ENCODE results near the gene PDZRN3. TPM values are rescaled to one million over a fixed set of nuclear protein-coding genes. Genes with fewer than 3 reads are reported as not detected.

The PDZRN3 gene
- total and polyA plus RNA-seq, 2 of the 13 experiments (the other 11 are each of a cell fraction or from before 2014, with no cell fraction given): not detected

DNA sequence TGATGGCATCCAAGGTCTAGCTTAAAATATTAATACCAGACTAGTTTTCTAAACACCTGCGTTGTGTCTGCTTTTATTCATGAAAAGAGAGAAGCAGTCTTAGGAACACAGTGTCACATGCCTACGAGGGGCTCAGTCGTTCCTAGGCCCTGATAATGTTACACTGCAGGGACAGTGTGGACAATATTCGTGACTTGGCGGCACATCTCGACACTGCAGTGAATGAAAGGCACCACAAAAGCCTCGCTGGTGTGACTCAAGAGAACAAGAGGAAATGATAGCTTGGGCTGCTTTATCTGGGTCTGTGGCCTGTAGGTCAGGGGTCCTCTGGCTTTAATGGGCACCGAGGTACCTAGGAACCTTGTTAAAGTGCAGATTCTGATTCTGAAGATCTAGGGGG is 226.7 kb downstream of the PDZRN3 start:
- no peak overlapping the region for H2AFZ ChIP-seq (ENCODE audit: low read length)
- no peaks in the 10 kb centered on the region for H3K9me3 ChIP-seq (ENCODE audit: low read length)
- H3K9ac ChIP-seq (ENCODE audit: insufficient read depth, low read depth, low read length): no peak overlapping the region
- H3K27me3 ChIP-seq (ENCODE audit: control insufficient read depth in 1 of 2, insufficient read depth in 2 of 2, low read length in 2 of 2): no peaks in the 10 kb centered on the region
- no peak overlapping the region for H3K27ac ChIP-seq (ENCODE audit: extremely low read length, insufficient read depth, low read length)
- ATAC-seq (no peak), FAIRE-seq (no peak), DNase-seq (ENCODE audit: low spot score) (no peak)
- in situ Hi-C loops (cut with HindIII; ENCODE audit: extremely low pct_ligation_motif_present, low pct_unique_long_range_greater_than_20kb) (no loop called here), intact Hi-C loops (cut with micrococcal nuclease; ENCODE audit: unreplicated experiment) (no loop called here)
- H3K4me2 ChIP-seq (ENCODE audit: low read depth, low read length): no peak overlapping the region
- POLR2A ChIA-PET: no interaction called here
- no peaks in the 10 kb centered on the region for H3K4me1 ChIP-seq (ENCODE audit: insufficient read depth, low read length)
- WGBS (ENCODE audit: low lambda C conversion rate): 6% methylated on average over 5 of the region's 8 CpGs
- no peaks in the 10 kb centered on the region for H3K36me3 ChIP-seq (replicated peaks in 1 of 2; ENCODE audit: control insufficient read depth in 1 of 2, insufficient read depth in 2 of 2, low read length in 2 of 2)
- CTCF ChIA-PET (ENCODE audit: low intra/inter-chr PET ratio, low total read pairs): no interaction called here
- no peaks in the 10 kb centered on the region for H4K20me1 ChIP-seq (ENCODE audit: insufficient read depth, low read length)
- H3K4me3 ChIP-seq (replicated peaks in 1 of 3; ENCODE audit: insufficient read depth in 1 of 3, low read depth in 2 of 3, low read length in 3 of 3): no peak overlapping the region
- TF ChIP-seq NR2F1 (CRISPR knock-in tag; IDR thresholded peaks at IDR 0.05): no peak
- H3K79me2 ChIP-seq (ENCODE audit: insufficient read depth, low read length): no peaks in the 10 kb centered on the region
- no TSS peak for BruUV-seq (replicated peaks)

GRCh38 chr3:73394240-73394639 is 230.5 kb downstream of the PDZRN3 start:
- CTCF ChIA-PET (ENCODE audit: low intra/inter-chr PET ratio, low total read pairs): no interaction called here
- Histone ChIP-seq H4K20me1 (ENCODE audit: insufficient read depth, low read length) (no peaks in the 10 kb centered on the region), H3K4me3 (replicated peaks in 1 of 3; ENCODE audit: insufficient read depth in 1 of 3, low read depth in 2 of 3, low read length in 3 of 3) (no peak overlapping the region), H3K27ac (ENCODE audit: extremely low read length, insufficient read depth, low read length) (no peak overlapping the region), H2AFZ (ENCODE audit: low read length) (no peak overlapping the region), H3K36me3 (replicated peaks in 1 of 2; ENCODE audit: control insufficient read depth in 1 of 2, insufficient read depth in 2 of 2, low read length in 2 of 2) (no peaks in the 10 kb centered on the region), H3K9me3 (ENCODE audit: low read length) (no peaks in the 10 kb centered on the region), H3K4me1 (ENCODE audit: insufficient read depth, low read length) (no peaks in the 10 kb centered on the region), H3K27me3 (ENCODE audit: control insufficient read depth in 1 of 2, insufficient read depth in 2 of 2, low read length in 2 of 2) (no peaks in the 10 kb centered on the region), H3K79me2 (ENCODE audit: insufficient read depth, low read length) (no peaks in the 10 kb centered on the region), H3K4me2 (ENCODE audit: low read depth, low read length) (no peak overlapping the region), H3K9ac (ENCODE audit: insufficient read depth, low read depth, low read length) (no peak overlapping the region)
- no peak for DNase-seq (ENCODE audit: low spot score)
- in situ Hi-C loops (cut with HindIII; ENCODE audit: extremely low pct_ligation_motif_present, low pct_unique_long_range_greater_than_20kb) (no loop called here), intact Hi-C loops (cut with micrococcal nuclease; ENCODE audit: unreplicated experiment) (no loop called here)
- 43% methylated on average over 5 of the region's 5 CpGs for WGBS (ENCODE audit: low lambda C conversion rate)
- TF ChIP-seq MZF1 (CRISPR knock-in tag; IDR thresholded peaks at IDR 0.05; ENCODE audit: borderline replicate concordance): no peak
- TF ChIP-seq, protein P1, sequence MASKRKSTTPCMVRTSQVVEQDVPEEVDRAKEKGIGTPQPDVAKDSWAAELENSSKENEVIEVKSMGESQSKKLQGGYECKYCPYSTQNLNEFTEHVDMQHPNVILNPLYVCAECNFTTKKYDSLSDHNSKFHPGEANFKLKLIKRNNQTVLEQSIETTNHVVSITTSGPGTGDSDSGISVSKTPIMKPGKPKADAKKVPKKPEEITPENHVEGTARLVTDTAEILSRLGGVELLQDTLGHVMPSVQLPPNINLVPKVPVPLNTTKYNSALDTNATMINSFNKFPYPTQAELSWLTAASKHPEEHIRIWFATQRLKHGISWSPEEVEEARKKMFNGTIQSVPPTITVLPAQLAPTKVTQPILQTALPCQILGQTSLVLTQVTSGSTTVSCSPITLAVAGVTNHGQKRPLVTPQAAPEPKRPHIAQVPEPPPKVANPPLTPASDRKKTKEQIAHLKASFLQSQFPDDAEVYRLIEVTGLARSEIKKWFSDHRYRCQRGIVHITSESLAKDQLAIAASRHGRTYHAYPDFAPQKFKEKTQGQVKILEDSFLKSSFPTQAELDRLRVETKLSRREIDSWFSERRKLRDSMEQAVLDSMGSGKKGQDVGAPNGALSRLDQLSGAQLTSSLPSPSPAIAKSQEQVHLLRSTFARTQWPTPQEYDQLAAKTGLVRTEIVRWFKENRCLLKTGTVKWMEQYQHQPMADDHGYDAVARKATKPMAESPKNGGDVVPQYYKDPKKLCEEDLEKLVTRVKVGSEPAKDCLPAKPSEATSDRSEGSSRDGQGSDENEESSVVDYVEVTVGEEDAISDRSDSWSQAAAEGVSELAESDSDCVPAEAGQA (IDR thresholded peaks at IDR 0.05; ENCODE audit: low read depth): no peak
- TF ChIP-seq, protein P1 (CRISPR knock-in tag; IDR thresholded peaks at IDR 0.05; ENCODE audit: borderline replicate concordance): no peak
- no peak for TF ChIP-seq NR2F2 (IDR thresholded peaks at IDR 0.05; ENCODE audit: borderline replicate concordance, low read depth)
- TF ChIP-seq SETDB1 (CRISPR knock-in tag; IDR thresholded peaks at IDR 0.05; ENCODE audit: borderline replicate concordance): no peak
- TF ChIP-seq ERF (CRISPR knock-in tag; IDR thresholded peaks at IDR 0.05): no peak
- TF ChIP-seq POLR2AphosphoS5 (IDR thresholded peaks at IDR 0.05; ENCODE audit: low read depth, low read length): no peak
- no peak for TF ChIP-seq ZNF652 (CRISPR knock-in tag; IDR thresholded peaks at IDR 0.05; ENCODE audit: borderline replicate concordance, low read depth)
- TF ChIP-seq SMARCC2 (IDR thresholded peaks at IDR 0.05): no peak
- TF ChIP-seq ZFP1 (CRISPR knock-in tag; IDR thresholded peaks at IDR 0.05): no peak
- POLR2A ChIA-PET: no interaction called here
- no peak for FAIRE-seq
- BruUV-seq (replicated peaks): no TSS peak
- no peak for ATAC-seq

Data from HepG2 (cell line).